ENCODE measurements around the gene KCNMB2.

Gene KCNMB2

DNA sequence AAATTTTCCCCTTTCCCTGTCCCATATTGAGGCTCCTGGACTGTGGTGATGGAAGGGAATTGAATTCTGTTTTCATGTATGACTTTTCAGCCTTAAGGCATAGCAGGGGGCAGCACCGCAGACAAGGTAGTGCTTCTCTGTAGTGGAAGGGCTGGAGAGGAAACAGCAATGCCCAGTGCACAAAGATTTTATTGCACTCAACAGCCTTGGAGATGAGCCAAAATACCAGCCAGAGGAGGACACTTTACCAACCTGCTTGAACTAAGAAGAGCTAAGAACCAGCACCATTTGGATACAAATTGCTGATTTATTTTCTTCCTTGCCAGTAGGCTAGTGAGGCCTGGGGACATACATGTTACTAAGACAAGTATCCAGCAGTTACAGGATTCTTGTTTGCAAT, 98.7 kb downstream of the KCNMB2 start:
- Mint-ChIP-seq H3K27ac (no peak overlapping the region), H3K9me3 (peaks cover 5% of the 10 kb centered on the region)

DNA sequence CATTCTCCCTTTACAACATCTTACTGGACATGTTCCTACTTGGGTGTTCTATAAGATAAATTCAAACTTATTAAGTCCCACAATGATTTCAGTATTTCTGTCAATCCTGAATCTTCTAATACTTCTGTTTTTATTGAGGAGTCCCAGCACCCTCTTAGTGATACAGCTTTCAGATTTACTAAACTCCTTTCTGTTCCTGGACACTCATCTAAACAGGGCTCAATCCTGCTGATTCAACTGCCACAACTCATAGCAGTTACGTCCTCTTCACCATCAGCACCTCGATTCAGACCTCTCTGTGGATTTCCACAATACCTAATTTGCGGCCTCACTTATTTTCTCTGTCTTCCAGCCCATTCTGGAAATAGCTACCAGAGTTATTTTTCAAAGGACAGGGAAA, 101.6 kb downstream of the KCNMB2 start:
- Mint-ChIP-seq H3K4me3 (no peak overlapping the region), H3K9me3 (peaks cover 5% of the 10 kb centered on the region), H3K36me3 (no peaks in the 10 kb centered on the region), H3K27me3 (peaks cover 3% of the 10 kb centered on the region), H3K27ac (no peak overlapping the region), H3K4me1 (no peaks in the 10 kb centered on the region)

More for the DNA sequence above, 98.7 kb downstream of the KCNMB2 start:
- Mint-ChIP-seq H3K4me1 (no peaks in the 10 kb centered on the region), H3K4me3 (no peak overlapping the region), H3K27me3 (peaks cover 3% of the 10 kb centered on the region), H3K36me3 (no peaks in the 10 kb centered on the region)

DNA sequence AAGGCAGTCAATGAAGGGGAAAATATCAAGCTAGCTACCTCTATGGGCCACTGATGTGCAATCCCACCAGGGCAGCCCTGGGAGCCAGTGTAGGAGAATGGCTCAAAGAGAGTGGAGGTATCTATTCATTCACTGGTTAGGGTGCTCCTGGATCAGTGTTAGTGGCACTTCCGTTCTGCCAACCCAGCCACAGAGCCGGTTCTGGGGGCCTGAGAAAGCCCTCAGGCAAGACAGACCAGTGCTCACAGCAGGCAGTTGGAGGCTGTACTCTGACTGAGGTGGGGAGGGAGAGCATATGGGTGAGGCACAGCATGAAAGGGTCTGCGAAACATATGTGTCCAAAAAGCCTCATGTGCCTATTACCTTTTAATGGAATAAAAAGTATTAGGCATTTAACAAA, 109.3 kb downstream of the KCNMB2 start:
- Mint-ChIP-seq H3K9me3 (peaks cover 4% of the 10 kb centered on the region), H3K27ac (no peak overlapping the region), H3K4me1 (no peaks in the 10 kb centered on the region), H3K27me3 (peaks cover 4% of the 10 kb centered on the region), H3K4me3 (no peak overlapping the region), H3K36me3 (no peaks in the 10 kb centered on the region)

DNA sequence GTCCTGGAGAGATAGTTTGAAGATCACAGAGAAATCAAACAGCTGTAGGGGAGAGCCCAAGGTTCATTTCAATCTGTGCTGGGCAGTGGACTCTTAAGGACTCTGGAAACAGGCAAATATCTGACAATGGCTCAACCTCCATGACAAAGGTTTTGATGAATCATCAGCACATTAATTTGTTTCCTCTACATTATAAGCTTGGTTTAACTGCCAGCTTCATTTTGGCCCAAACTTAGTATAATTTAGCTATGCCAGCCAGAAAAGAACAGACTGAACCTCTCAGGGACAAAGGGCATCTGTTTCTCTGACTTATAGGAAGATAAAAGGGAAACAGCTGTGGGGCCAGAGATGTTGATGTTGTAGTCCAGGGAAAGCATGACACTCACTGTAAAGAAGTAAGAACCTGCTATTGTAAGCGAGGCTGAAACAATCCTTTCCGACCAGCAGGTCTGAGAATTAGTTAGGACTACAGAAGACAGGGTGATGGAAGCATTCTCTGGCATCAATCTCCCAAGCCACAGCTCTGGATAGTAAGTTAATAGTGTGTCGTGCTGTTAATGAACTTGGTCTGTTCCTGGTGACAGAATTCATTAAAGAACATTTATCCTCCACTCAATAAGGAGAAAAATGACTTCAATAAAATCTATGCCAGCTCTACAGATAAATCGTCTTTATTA, 110.1 kb downstream of the KCNMB2 start:
- H3K4me1 Mint-ChIP-seq: no peaks in the 10 kb centered on the region
- no peak overlapping the region for H3K27ac Mint-ChIP-seq
- H3K27me3 Mint-ChIP-seq: peaks cover 4% of the 10 kb centered on the region
- H3K36me3 Mint-ChIP-seq: no peaks in the 10 kb centered on the region
- H3K4me3 Mint-ChIP-seq: no peak overlapping the region
- peaks cover 4% of the 10 kb centered on the region for H3K9me3 Mint-ChIP-seq

DNA sequence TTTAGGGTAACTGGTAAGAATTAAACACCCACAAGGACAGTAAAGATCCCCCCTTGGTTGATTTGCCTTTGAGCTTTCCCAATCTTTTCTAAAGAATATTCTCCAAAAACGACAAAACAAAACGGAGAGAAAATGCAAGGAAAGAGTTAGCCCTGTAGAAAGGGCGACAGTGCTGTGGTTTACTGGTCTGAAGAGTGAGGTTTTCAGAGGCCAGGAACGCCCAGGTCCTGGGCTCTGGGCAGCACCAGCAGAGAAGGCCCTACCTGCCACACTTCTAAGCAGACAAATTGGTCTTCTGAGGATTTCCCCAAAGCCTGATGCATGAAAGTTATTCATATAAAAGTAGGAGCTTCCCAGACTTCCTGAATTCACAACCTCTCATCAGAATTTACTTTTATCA, 119.3 kb downstream of the KCNMB2 start:
- no peak overlapping the region for H3K4me3 Mint-ChIP-seq
- H3K36me3 Mint-ChIP-seq: no peaks in the 10 kb centered on the region
- H3K4me1 Mint-ChIP-seq: no peaks in the 10 kb centered on the region
- H3K27me3 Mint-ChIP-seq: no peaks in the 10 kb centered on the region
- H3K27ac Mint-ChIP-seq: no peak overlapping the region
- peaks cover 4% of the 10 kb centered on the region for H3K9me3 Mint-ChIP-seq

DNA sequence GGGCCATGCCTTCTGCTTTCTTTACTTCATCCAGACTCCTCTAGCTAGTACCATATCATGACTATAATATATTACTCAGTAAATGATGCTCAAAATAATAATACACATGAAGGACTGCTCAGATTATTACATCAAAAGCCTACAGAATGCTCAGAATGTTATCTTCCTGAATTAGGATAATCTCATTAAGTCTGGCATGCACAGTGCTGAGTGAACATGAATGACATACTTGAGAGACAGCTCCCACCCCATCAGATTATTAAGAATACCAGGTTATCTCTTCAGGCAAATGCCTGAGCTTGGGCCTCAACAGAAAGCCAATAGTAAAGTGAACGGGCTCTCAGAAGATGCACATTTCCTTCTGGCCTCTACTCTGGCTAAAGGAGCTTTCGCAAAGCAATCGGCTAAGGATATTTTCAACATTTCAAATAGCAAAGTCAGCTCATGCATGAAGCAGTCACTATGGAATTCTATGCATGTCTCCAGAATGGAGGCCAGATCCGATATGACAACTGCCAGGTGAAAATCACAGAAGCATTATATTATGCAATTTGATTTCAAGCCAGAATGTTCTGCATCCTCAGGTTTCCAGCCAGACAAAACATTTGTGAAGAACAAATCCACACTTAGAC, 122.6 kb downstream of the KCNMB2 start:
- Mint-ChIP-seq H3K4me1 (no peaks in the 10 kb centered on the region), H3K9me3 (peaks cover 4% of the 10 kb centered on the region), H3K27me3 (peaks cover 2% of the 10 kb centered on the region), H3K27ac (no peak overlapping the region), H3K4me3 (no peak overlapping the region), H3K36me3 (no peaks in the 10 kb centered on the region)

DNA sequence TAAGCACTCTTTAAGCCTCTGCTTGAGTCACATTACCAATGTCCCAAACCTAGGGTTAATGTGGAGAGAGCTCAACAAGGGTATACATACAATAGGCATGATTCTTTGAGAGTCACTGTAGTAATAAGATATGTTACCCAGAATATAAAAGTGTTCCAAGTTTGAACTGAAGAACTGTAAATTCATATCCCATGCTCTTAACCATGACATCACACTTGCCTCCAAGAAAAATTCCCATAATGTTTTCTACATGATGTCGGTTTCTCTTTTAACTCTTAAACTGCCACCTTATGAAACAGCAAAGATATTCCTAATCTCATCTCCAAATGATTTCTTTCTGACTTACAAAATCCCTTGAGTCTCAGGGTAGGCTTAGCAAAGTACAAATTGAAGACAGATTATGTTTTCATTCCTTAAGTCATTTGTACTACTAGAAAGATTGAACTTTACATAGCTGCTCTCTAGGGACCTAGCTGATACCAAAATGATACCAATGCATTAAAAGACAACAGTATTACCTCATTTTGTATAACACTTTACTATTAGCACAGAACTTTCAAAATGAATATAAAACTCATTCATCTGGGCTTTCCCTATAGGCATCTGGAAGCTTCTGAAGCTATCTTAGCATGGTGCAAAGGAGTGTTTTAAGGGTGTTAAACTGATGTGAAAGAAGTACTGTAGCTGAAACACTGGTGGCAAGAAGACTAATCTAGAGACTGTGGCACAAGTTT, 127.1 kb downstream of the KCNMB2 start:
- no peak overlapping the region for H3K27ac Mint-ChIP-seq
- no peaks in the 10 kb centered on the region for H3K9me3 Mint-ChIP-seq
- no peaks in the 10 kb centered on the region for H3K36me3 Mint-ChIP-seq
- H3K4me1 Mint-ChIP-seq: no peaks in the 10 kb centered on the region
- H3K4me3 Mint-ChIP-seq: no peak overlapping the region
- H3K27me3 Mint-ChIP-seq: peaks cover 4% of the 10 kb centered on the region

DNA sequence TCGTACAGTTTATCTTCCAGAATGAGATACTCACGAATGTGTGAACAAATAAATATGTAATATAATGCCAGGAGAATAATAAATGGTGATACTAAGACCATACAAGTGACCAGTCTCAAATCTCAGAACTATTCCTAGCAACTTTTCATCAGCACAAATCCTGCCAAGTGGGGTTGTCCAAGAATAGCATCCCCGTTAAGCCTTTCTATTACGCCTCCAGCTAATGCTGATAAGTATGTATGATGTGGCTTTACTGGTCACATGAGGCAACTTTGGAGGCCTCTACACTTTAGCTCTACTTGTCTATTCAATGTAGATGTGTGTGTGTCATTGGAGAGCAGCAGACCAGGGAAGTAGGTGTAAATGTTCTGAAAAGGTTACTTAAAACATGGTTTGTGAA, 129.5 kb downstream of the KCNMB2 start:
- Mint-ChIP-seq H3K27ac (no peak overlapping the region), H3K4me3 (no peak overlapping the region), H3K27me3 (peaks cover 4% of the 10 kb centered on the region)

DNA sequence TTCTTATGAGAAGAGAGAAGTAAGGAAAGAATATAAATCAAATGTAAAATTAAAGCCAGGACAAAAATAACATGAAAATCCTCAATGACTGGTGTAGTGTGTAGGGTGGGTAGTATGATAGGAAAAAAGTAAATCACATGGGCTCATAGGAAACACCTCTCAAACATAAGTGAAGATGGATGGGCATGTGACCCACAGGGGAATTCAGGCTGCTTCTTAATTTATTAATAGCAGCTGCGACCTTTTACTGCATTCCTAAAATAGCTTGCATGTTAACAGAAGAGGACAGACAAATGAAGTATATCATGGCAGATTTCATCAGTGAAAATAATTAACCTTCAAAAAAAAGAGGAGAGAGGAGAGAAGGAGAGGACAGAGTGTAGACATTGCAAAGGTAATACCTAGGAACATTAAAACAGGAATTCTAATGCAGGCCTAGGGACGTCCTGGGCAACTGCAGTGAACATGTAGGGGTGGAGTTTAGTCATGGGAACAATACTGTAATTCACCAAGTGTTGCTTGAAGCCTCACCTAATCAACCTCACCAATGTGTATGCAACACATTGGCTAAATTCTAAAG, 132.9 kb downstream of the KCNMB2 start:
- Mint-ChIP-seq H3K27ac (no peak overlapping the region), H3K36me3 (no peaks in the 10 kb centered on the region), H3K4me1 (peaks cover 9% of the 10 kb centered on the region), H3K27me3 (peaks cover 2% of the 10 kb centered on the region), H3K9me3 (no peaks in the 10 kb centered on the region), H3K4me3 (no peak overlapping the region)

More for the DNA sequence above, 129.5 kb downstream of the KCNMB2 start:
- H3K9me3 Mint-ChIP-seq: no peaks in the 10 kb centered on the region
- peaks cover 9% of the 10 kb centered on the region for H3K4me1 Mint-ChIP-seq
- H3K36me3 Mint-ChIP-seq: no peaks in the 10 kb centered on the region

DNA sequence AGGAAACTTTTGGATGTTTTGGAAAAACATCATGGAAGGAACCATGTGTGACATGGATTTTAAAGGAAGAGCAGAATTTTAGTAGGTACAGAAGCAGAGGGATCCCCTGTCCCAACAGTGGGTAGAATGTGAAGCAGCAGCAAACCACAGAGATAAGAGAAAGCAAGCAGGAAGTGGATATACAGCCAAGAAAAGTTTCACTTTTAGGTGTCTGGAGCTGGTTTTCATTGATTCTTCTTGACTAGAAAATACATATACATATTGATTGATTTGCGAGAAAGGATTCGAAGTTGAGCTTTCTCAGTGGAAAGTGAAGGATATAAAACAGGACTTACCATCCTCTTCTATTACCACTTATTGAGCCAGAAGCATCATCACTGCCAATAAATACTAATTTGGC, 133.5 kb downstream of the KCNMB2 start:
- Mint-ChIP-seq H3K4me1 (peaks cover 9% of the 10 kb centered on the region), H3K27ac (no peak overlapping the region), H3K9me3 (no peaks in the 10 kb centered on the region), H3K4me3 (no peak overlapping the region), H3K27me3 (no peaks in the 10 kb centered on the region), H3K36me3 (no peaks in the 10 kb centered on the region)

DNA sequence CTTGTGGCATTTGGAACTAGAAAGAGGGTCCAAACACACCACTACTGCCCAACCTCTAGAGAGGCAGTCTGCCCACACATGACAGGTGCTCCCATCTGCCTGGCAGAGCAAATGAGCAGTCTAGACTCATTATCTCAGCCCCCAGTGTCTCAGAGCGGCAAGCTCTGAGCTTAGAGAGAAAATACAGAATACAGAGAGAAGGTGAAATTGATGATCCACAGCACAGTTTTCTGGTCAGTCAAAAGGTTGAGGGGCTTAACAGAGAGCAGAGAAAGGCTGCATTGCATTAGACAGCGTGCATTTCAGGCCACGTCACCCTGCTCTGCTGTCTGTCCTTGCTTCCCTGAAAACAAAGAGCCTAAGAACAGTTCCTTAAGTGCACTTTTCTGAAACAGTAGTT, 135.1 kb downstream of the KCNMB2 start:
- Mint-ChIP-seq H3K9me3 (no peaks in the 10 kb centered on the region), H3K36me3 (no peaks in the 10 kb centered on the region), H3K27me3 (no peaks in the 10 kb centered on the region), H3K27ac (no peak overlapping the region), H3K4me1 (peaks cover 9% of the 10 kb centered on the region), H3K4me3 (no peak overlapping the region)

DNA sequence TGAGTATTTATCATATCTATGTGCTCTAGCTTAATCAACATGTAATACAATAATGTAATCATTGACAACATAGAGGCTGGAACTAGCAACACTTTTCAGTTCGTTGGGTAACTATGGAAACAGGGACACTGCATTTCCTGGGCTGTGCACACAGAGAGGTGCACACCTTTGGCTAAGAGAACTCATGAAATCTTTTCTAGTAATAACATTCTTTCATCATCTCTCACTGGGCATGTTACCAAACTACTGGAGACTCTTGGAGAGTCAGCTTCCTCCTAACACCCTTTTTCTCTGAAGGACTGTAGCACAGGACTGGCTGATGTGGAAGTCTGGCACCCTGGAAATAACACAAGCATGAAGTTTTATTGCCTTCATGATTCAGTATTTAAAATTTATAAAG, 135.6 kb downstream of the KCNMB2 start:
- Mint-ChIP-seq H3K27me3 (no peaks in the 10 kb centered on the region), H3K4me1 (peaks cover 9% of the 10 kb centered on the region), H3K36me3 (no peaks in the 10 kb centered on the region)

DNA sequence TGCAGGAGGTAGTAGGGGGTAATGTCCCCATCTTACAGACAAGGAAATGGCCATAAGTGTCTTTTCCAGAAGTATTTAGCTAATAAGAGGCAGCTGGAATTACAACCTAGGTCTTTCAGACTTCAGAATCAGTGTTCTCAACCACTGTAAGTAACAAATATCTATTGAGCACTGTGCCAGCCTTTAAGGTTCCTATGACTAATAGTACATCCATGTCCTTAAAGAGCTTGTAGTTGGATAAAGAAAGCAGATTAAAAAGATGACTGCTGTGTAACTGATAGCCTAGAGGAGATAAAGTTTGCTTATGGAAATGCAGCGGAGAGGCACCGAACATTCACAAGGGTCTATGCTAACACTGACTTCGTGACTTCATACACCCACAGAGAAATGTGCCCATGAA, 136.0 kb downstream of the KCNMB2 start:
- Mint-ChIP-seq H3K27me3 (no peaks in the 10 kb centered on the region), H3K4me3 (no peak overlapping the region), H3K36me3 (no peaks in the 10 kb centered on the region), H3K4me1 (peaks cover 9% of the 10 kb centered on the region), H3K9me3 (no peaks in the 10 kb centered on the region), H3K27ac (no peak overlapping the region)

More for the DNA sequence above, 135.6 kb downstream of the KCNMB2 start:
- no peaks in the 10 kb centered on the region for H3K9me3 Mint-ChIP-seq
- H3K4me3 Mint-ChIP-seq: no peak overlapping the region
- H3K27ac Mint-ChIP-seq: no peak overlapping the region

DNA sequence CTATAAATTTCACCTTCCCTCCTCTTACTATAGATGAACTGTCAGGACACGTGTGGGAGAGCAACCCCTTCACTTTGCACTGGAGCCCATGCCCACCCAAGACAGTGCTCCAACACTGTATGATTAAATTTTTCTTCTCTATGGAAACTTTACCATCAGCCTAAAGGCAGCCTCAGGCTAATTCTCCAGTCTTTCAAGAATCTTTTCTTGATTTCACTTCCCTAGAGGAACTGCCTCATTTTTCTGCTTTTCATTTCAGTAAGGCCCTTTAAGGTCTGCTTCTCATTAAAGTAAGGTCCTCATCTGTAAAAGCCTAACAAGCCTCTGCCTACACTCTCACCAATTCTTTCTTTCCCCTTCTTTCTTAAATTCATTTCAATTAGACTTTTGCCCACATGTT, 137.3 kb downstream of the KCNMB2 start:
- Mint-ChIP-seq H3K4me3 (no peak overlapping the region), H3K4me1 (peaks cover 9% of the 10 kb centered on the region), H3K27me3 (no peaks in the 10 kb centered on the region), H3K36me3 (no peaks in the 10 kb centered on the region), H3K9me3 (no peaks in the 10 kb centered on the region), H3K27ac (no peak overlapping the region)

DNA sequence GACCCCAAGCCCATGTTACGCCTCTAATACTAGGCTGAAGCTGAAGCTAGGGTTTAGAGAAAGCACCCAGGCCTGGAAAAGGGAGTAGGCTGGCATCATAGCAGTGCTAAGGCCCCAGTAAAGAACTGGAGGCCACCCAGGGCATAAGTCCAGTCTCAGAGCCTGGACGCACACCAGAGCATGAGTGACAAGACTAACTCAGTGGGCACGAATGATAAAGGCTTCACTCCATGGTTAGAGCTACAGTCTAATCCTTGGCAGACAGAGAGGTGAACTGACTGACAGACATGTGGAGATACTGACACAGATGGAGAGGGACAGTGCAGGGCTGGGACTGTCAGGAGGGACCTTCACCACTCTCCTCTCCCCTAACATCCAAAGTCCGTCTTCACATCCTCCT, 139.8 kb downstream of the KCNMB2 start:
- H3K27ac Mint-ChIP-seq: no peak overlapping the region
- H3K4me3 Mint-ChIP-seq: no peak overlapping the region
- peaks cover 3% of the 10 kb centered on the region for H3K27me3 Mint-ChIP-seq
- no peaks in the 10 kb centered on the region for H3K4me1 Mint-ChIP-seq
- H3K9me3 Mint-ChIP-seq: no peaks in the 10 kb centered on the region
- H3K36me3 Mint-ChIP-seq: no peaks in the 10 kb centered on the region
